ENCODE results near the gene CCDC121. TPM values are rescaled to one million over a fixed set of nuclear protein-coding genes. Genes with fewer than 3 reads are reported as not detected.

Gene CCDC121
- total and polyA plus RNA-seq, 2 experiments from 2014 or later, result 2.7 to 4.4 TPM

DNA sequence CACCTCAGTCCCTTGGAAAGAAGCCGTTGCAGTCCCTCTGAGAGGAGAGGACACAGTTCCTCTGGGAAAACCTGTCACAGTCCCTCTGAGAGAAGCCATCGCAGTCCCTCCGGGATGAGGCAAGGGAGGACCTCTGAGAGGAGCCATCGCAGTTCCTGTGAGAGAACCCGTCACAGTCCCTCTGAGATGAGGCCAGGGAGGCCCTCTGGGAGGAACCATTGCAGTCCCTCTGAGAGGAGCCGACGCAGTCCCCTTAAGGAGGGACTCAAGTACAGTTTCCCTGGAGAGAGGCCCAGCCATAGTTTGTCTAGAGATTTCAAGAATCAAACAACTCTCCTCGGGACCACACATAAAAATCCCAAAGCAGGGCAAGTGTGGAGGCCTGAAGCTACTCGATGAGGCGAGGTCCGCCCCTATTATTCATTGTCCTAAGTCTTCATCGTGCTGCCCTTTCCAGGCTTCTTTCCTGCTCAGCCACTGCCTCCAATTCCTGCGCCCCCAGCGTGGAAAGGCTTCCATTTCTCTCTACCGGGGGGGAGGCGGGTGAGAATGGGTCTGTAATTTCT lies 46.6 kb downstream of the CCDC121 start:
- peak overlapping the region; percentile 29 for H3K4me3 ChIP-seq
- DNase-seq (ENCODE audit: low spot score), result no peak
- no peaks in the 10 kb centered on the region for H3K9me2 ChIP-seq (replicated peaks; ENCODE audit: insufficient read depth)
- peak overlapping the region; percentile 94 for H2AFZ ChIP-seq
- peak overlapping the region; percentile 80 for H3K27ac ChIP-seq
- 94% methylated on average over 16 of the region's 16 CpGs for WGBS (ENCODE audit: low lambda C conversion rate, missing lambda C conversion rate)
- TF ChIP-seq EZH2 (IDR thresholded peaks at IDR 0.05; ENCODE audit: borderline replicate concordance) (no peak), EZH2phosphoT487 (IDR thresholded peaks at IDR 0.05; ENCODE audit: low read depth, severe bottlenecking, unreplicated experiment) (no peak)
- TF ChIP-seq, protein P1, sequence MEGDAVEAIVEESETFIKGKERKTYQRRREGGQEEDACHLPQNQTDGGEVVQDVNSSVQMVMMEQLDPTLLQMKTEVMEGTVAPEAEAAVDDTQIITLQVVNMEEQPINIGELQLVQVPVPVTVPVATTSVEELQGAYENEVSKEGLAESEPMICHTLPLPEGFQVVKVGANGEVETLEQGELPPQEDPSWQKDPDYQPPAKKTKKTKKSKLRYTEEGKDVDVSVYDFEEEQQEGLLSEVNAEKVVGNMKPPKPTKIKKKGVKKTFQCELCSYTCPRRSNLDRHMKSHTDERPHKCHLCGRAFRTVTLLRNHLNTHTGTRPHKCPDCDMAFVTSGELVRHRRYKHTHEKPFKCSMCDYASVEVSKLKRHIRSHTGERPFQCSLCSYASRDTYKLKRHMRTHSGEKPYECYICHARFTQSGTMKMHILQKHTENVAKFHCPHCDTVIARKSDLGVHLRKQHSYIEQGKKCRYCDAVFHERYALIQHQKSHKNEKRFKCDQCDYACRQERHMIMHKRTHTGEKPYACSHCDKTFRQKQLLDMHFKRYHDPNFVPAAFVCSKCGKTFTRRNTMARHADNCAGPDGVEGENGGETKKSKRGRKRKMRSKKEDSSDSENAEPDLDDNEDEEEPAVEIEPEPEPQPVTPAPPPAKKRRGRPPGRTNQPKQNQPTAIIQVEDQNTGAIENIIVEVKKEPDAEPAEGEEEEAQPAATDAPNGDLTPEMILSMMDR (IDR thresholded peaks at IDR 0.05; ENCODE audit: poor library complexity), result no peak
- H3K4me1 ChIP-seq (ENCODE audit: insufficient read depth), result peaks cover 15% of the 10 kb centered on the region
- peaks cover 4% of the 10 kb centered on the region for H4K20me1 ChIP-seq (ENCODE audit: insufficient read depth, poor library complexity, severe bottlenecking)
- H3K27me3 ChIP-seq, result no peaks in the 10 kb centered on the region
- no peaks in the 10 kb centered on the region for H3K36me3 ChIP-seq (replicated peaks; ENCODE audit: insufficient read depth, low read depth)
- H3K9me3 ChIP-seq (ENCODE audit: low read depth), result peaks cover 8% of the 10 kb centered on the region
- peak overlapping the region; percentile 94 for H3K4me2 ChIP-seq
- H3K79me2 ChIP-seq, result peaks cover 40% of the 10 kb centered on the region

DNA sequence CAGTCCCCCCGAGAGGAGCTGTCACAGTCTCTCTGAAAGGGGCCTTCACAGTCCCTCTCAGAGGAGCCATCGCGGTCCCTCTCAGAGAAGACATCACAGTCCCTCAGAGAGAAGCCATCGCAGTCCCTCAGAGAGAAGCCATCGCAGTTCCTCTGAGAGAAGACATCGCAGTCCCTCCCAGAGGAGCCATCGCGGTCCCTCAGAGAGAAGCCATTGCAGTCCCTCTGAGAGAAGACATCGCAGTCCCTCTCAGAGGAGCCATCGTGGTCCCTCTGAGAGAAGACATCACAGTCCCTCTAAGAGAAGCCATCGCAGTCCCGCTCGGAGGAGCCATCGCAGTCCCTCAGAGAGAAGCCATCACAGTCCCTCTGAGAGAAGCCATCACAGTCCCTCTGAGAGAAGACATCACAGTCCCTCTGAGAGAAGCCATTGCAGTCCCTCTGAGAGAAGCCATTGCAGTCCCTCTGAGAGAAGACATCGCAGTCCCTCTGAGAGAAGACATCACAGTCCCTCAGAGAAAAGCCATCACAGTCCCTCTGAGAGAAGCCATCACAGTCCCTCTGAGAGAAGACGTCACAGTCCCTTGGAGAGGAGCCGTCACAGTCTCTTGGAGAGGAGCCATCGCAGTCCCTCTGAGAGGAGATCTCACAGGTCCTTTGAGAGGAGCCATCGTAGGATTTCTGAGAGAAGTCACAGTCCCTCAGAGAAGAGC lies 47.2 kb downstream of the CCDC121 start:
- over 99% methylated on average over 19 of the region's 19 CpGs for WGBS (ENCODE audit: low lambda C conversion rate, missing lambda C conversion rate)
- H3K9me2 ChIP-seq (replicated peaks; ENCODE audit: insufficient read depth), result no peaks in the 10 kb centered on the region
- H3K4me1 ChIP-seq (ENCODE audit: insufficient read depth), result peaks cover 15% of the 10 kb centered on the region
- no peak overlapping the region for H3K27ac ChIP-seq
- no peak for TF ChIP-seq EZH2phosphoT487 (IDR thresholded peaks at IDR 0.05; ENCODE audit: low read depth, severe bottlenecking, unreplicated experiment)
- TF ChIP-seq, protein P1 (IDR thresholded peaks at IDR 0.05; ENCODE audit: poor library complexity), result no peak
- TF ChIP-seq EZH2 (IDR thresholded peaks at IDR 0.05; ENCODE audit: borderline replicate concordance), result no peak
- no peak overlapping the region for H3K4me3 ChIP-seq
- no peaks in the 10 kb centered on the region for H3K36me3 ChIP-seq (replicated peaks; ENCODE audit: insufficient read depth, low read depth)
- H3K27me3 ChIP-seq, result no peaks in the 10 kb centered on the region
- peaks cover 4% of the 10 kb centered on the region for H4K20me1 ChIP-seq (ENCODE audit: insufficient read depth, poor library complexity, severe bottlenecking)
- DNase-seq (ENCODE audit: low spot score), result no peak
- H3K9me3 ChIP-seq (ENCODE audit: low read depth), result peaks cover 15% of the 10 kb centered on the region
- H2AFZ ChIP-seq, result no peak overlapping the region
- H3K4me2 ChIP-seq, result no peak overlapping the region
- H3K79me2 ChIP-seq, result peaks cover 34% of the 10 kb centered on the region

Small RNA genes lying within 50 kb of the gene (small RNA-seq; reads per million reads assigned to genes)
- not detected for gene RF00340

Other genes with a start within 250 kb of the CCDC121 start
- 16.0 and 20.6 TPM in 2 replicates for gene ZNF513, start 248.3 kb downstream of the CCDC121 start, total RNA-seq
- gene ZNF513, start 248.3 kb downstream of the CCDC121 start, polyA plus RNA-seq, result 26.1 and 36.4 TPM in 2 replicates
- gene PPM1G, start 219.4 kb downstream of the CCDC121 start, total RNA-seq, result 60.6 and 64.9 TPM in 2 replicates
- gene PPM1G, start 219.4 kb downstream of the CCDC121 start, polyA plus RNA-seq, result 65.7 and 71.0 TPM in 2 replicates
- 114 and 127 TPM in 2 replicates for gene NRBP1, start 200.4 kb downstream of the CCDC121 start, total RNA-seq
- 157 and 165 TPM in 2 replicates for gene NRBP1, start 200.4 kb downstream of the CCDC121 start, polyA plus RNA-seq
- gene KRTCAP3, start 186.6 kb downstream of the CCDC121 start, total RNA-seq, result 11.4 and 19.3 TPM in 2 replicates
- 21.0 and 23.3 TPM in 2 replicates for gene KRTCAP3, start 186.6 kb downstream of the CCDC121 start, polyA plus RNA-seq
- 12.2 and 13.0 TPM in 2 replicates for gene IFT172, start 139.3 kb downstream of the CCDC121 start, total RNA-seq
- 13.3 and 14.4 TPM in 2 replicates for gene IFT172, start 139.3 kb downstream of the CCDC121 start, polyA plus RNA-seq
- gene FNDC4, start 133.8 kb downstream of the CCDC121 start, total RNA-seq, result 15.6 and 16.3 TPM in 2 replicates
- gene FNDC4, start 133.8 kb downstream of the CCDC121 start, polyA plus RNA-seq, result 21.4 and 24.2 TPM in 2 replicates
- 7.2 and 7.4 TPM in 2 replicates for gene GCKR, start 132.2 kb downstream of the CCDC121 start, total RNA-seq
- 7.6 and 8.7 TPM in 2 replicates for gene GCKR, start 132.2 kb downstream of the CCDC121 start, polyA plus RNA-seq
- gene ZNF512, start 46.0 kb downstream of the CCDC121 start, total RNA-seq, result 27.7 and 30.7 TPM in 2 replicates
- gene ZNF512, start 46.0 kb downstream of the CCDC121 start, polyA plus RNA-seq, result 13.7 and 19.9 TPM in 2 replicates
- 35.8 and 36.5 TPM in 2 replicates for gene GPN1, start within 50 bp of the CCDC121 start, total RNA-seq
- 30.1 and 46.7 TPM in 2 replicates for gene GPN1, start within 50 bp of the CCDC121 start, polyA plus RNA-seq
- 32.3 and 43.3 TPM in 2 replicates for gene SUPT7L, start 34.6 kb upstream of the CCDC121 start, total RNA-seq
- 27.3 and 30.7 TPM in 2 replicates for gene SUPT7L, start 34.6 kb upstream of the CCDC121 start, polyA plus RNA-seq
- 20.6 and 21.1 TPM in 2 replicates for gene SLC4A1AP, start 34.9 kb upstream of the CCDC121 start, total RNA-seq
- gene SLC4A1AP, start 34.9 kb upstream of the CCDC121 start, polyA plus RNA-seq, result 21.9 and 22.1 TPM in 2 replicates
- gene MRPL33, start 142.7 kb upstream of the CCDC121 start, total RNA-seq, result 148 and 206 TPM in 2 replicates
- gene MRPL33, start 142.7 kb upstream of the CCDC121 start, polyA plus RNA-seq, result 311 and 315 TPM in 2 replicates

Measured in hepatocyte (in vitro differentiated cells).